HG02759 (cell line): Measurements from ENCODE around the gene ARHGAP25.
A peak's percentile ranks its signal among the peaks of the same experiment; 100 is the strongest.

Experiments used
- ATAC-seq: cut with Tn5 transposase; IDR thresholded peaks from one replicate; pipeline ENCODE4 v1.9.1; 2021; ENCODE audit warnings: mild to moderate bottlenecking, moderate library complexity; ENCODE audit not compliant: unreplicated experiment

ARHGAP25 gene

GRCh38 chr2:68734688-68735525, at the start of gene ARHGAP25:
Gene ARHGAP25, plus strand, starts transcription at chr2:68734811. Its CDS starts 389 bp downstream, at chr2:68735200.
- ATAC-seq, result peak; percentile 57

GRCh38 chr2:68686178-68686577, 48.4 kb upstream of the ARHGAP25 start:
- no peak for ATAC-seq

DNA sequence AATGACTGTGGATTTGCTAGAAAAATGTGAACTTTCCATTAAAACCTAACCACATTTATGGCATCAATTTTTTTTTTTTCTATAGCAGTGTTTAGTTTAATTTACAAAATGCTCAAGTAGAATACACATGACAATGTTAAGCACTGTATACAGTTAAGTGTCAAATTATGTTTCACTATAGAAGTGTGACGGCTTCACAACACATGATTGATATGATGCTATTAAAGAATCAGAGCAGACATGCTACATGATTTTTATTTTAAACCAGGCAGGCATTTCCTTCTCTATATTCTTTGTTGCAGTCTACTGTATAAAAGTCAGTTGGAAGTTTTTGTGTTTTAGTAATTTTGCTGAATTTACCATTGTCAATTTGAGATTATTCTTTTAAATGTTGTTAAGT, 47.6 kb upstream of the ARHGAP25 start:
- ATAC-seq, result no peak

DNA sequence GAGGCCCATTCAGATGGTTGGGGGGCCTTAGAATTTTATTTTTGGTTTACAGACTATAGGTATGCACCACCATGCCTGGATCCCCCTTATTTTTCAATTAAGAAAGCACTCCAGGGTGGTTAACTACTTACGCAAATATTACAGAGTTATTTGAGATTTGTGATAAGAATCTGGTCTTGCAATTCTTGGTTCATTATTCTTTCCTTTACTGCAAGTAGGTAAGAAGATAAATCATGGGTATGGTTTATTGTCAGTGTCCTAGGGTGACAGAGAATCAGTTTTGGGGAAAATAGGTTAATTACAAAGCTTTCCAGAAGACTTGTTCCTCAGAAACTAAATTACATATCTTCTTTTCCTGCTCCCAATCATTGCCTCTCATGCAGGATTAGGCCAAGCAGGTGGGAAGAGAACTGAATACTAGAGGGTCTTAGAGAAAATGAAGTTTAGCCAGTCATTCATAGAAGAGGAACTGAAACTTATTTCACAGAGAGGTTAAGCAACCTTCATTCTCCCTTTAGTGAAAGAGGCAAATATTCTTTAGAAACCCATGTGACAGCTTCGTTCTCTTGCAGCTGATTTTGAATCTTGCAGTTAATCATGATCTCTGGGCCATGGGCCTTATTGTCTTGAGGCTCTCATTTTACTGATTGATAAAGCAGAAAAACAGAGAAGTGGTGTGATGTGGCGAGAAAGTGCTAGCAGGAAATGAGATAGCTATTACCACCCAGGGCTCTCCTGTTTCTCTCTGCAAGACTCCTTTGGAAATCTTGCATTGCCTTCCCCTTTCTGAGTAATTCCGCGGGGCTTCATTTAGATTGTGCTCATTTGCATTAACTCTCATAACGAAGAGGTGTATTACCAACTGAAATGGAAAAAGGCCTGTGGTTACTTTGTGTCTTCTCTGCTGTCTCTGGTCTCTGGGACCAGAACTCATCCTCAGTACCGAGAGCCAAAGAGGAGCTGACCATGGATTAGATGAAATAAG, 44.8 kb upstream of the ARHGAP25 start:
- ATAC-seq, result peak; percentile 90

- no peak for ATAC-seq
Measured at GRCh38 chr2:68690851-68691250, 43.8 kb upstream of the ARHGAP25 start.

- ATAC-seq, result no peak
Measured at GRCh38 chr2:68692511-68692910, 42.1 kb upstream of the ARHGAP25 start.

GRCh38 chr2:68693951-68694350, 40.7 kb upstream of the ARHGAP25 start:
- no peak for ATAC-seq

- no peak for ATAC-seq
Measured at GRCh38 chr2:68695971-68696370, 38.6 kb upstream of the ARHGAP25 start.

DNA sequence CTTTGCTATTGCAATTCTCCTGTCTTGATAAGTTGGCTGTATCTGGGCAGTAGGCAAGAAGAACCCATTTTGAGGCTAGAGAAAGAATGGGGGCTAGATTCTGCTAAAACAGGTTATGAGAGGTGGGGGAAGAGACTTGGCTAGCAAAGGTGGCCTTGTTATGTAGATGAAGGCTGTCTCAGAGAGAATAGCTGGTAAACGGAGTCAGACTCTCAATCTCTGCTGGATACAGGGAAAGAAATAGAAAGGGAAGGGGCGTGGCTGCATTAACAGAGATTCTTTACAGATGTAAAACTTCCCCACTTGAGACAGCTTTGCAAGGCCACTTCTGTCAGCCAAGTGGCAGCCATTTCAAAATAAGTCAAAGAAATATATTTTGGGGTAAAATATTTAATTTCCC, 38.1 kb upstream of the ARHGAP25 start:
- ATAC-seq, result no peak

- no peak for ATAC-seq
Measured at GRCh38 chr2:68698567-68699377, 35.8 kb upstream of the ARHGAP25 start.

DNA sequence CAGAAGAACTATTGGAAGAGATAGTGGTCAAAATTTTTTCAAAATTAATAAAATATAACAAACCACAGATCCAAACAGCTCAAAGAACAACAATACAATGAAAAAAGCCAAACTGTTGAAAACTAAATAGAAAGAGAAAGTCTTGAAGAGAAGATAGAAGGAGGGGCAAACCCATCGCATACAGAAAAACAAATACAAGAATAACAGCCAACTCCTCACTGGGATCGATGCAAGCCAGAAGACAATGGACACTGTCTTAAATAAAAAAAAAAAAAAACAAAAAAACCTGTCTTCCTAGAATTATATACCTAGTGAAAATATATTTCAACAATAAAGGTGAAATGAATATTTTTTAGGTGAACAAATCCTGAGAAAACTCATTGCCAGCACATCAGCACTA, 34.1 kb upstream of the ARHGAP25 start:
- no peak for ATAC-seq

DNA sequence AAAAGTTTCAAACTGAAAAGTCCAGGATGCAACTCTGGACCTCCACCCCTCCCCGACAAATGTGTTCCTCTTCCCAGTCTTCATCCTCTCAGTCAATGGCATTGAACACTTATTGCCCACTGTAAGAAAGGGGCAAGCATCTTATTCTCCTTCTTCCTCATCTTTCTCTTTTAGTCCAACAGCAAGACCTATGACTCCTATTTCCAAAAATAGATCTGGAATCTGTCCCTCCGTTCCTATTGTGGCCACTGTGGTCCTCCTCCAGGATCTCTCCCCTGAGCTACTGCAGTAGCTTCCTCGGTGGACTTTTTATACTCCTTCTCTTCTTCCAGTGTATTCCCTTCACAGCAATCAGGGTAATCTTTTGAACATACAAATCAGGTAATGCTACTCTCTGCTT, 28.0 kb upstream of the ARHGAP25 start:
- no peak for ATAC-seq

- no peak for ATAC-seq
Measured at GRCh38 chr2:68708629-68709028, 26.0 kb upstream of the ARHGAP25 start.

DNA sequence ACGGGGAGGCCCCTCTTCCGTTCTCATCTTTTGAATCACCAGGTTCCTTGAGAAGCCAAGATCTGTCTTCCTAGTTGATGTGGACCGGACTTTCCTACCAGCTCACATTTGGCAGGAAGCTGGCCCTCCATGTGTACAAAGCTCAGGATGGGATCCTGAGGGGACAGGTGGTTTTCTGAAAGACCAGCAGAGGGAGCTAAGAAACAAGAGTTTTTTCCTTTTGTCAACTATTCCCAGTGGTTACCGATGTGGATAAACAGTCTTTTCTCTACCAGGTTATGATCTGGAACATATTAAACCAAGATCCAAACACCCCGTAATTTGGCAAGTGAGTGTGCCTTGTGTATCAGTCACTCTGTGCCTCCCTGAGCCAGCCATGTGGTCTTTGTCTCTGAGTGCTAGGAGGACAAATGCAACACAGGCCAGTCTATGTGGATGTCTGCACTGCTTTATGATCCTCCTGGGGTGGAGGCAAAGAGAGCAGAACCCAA, 25.1 kb upstream of the ARHGAP25 start:
- peak; percentile 58 for ATAC-seq

- ATAC-seq, result no peak
Measured at GRCh38 chr2:68710336-68710735, 24.3 kb upstream of the ARHGAP25 start.

DNA sequence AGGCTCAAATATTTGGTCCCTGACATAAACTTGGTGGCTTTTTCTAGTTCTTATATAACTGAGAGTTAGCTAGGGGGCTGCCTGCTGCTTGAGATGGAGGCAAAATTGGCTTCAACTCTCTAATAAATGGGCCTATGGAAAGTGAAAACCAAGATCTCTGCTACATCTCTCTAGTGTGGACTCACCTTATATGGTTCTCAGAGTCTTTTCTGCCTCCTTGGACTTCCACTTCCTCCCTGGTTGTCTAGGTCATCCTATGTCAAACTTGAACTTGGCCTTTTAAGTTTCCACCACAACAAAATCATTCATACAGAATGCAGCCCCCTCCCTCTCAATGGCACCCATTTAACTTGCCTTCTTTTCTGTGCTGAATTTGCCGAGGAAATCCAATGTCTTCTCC, 23.9 kb upstream of the ARHGAP25 start:
- no peak for ATAC-seq

DNA sequence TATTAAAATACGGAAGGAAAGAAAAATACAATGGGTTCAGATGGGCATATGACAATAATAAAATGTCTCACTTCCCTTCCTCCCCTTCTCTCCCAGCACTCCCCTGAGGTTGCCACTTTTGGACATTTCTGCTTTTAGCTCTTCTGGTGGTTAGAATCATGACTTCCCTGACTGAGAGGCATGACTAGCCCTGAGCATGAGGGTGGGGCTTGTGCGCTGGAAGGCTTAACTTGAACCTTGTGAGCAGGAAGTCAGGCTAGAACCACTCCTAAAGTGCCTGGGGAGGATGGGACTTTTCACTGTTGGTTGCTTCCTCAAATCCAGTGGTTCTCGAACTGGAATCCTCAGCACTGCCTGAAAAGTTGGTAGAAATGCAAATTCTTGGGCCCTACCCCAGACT, 19.7 kb upstream of the ARHGAP25 start:
- ATAC-seq, result peak; percentile 86

- peak; percentile 75 for ATAC-seq
Measured at GRCh38 chr2:68715353-68716041, 19.1 kb upstream of the ARHGAP25 start.

- ATAC-seq, result no peak
Measured at GRCh38 chr2:68716604-68717304, 17.9 kb upstream of the ARHGAP25 start.

DNA sequence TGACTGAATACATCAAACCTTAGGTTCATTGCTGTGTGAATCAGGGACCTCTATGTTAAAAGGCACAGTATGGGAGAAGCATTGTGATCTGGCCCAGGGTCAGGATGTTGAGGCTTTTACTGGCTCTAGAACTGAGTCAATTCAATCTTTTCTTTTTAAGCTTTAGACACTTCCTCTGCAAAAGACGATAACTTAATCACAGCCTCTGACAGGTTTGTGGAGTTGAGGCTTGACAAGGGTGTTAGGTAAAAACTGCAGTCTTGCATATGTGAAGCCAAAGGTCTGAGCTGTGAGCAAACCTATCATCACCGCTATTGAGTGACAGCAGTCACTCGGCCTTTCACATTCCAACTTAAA, 17.3 kb upstream of the ARHGAP25 start:
- no peak for ATAC-seq
